OCI-LY1 (cell line): ENCODE results near the gene FAM222B.

Experiments used
- CTCF ChIP-seq: fragments of 200-600 bp; sonication (generic), shearing (Covaris generic); IDR thresholded peaks from 2 replicates; pipeline ENCODE4 v1.5.1; 2017; ENCODE audit warnings: mild to moderate bottlenecking, antibody characterized with exemption, low read length, moderate library complexity, mixed read lengths
- EZH2 ChIP-seq: fragments of 200-600 bp; sonication (generic), shearing (Covaris generic); IDR thresholded peaks from 2 replicates; pipeline ENCODE4 v1.8.0; 2017; ENCODE audit warnings: borderline replicate concordance, mixed run types, mild to moderate bottlenecking, antibody characterized with exemption, low read length, moderate library complexity, mixed read lengths

GRCh38 chr17:28887871-28888471 is 45.4 kb upstream of the FAM222B start:
- TF ChIP-seq CTCF (no peak), EZH2 (no peak)
